Measurements from ENCODE around the gene TBC1D22B. TPM values are rescaled to one million over a fixed set of nuclear protein-coding genes. Genes with fewer than 3 reads are reported as not detected.

The TBC1D22B gene
- total RNA-seq, 1 donor from 2014 or later, result 12.5 TPM

DNA sequence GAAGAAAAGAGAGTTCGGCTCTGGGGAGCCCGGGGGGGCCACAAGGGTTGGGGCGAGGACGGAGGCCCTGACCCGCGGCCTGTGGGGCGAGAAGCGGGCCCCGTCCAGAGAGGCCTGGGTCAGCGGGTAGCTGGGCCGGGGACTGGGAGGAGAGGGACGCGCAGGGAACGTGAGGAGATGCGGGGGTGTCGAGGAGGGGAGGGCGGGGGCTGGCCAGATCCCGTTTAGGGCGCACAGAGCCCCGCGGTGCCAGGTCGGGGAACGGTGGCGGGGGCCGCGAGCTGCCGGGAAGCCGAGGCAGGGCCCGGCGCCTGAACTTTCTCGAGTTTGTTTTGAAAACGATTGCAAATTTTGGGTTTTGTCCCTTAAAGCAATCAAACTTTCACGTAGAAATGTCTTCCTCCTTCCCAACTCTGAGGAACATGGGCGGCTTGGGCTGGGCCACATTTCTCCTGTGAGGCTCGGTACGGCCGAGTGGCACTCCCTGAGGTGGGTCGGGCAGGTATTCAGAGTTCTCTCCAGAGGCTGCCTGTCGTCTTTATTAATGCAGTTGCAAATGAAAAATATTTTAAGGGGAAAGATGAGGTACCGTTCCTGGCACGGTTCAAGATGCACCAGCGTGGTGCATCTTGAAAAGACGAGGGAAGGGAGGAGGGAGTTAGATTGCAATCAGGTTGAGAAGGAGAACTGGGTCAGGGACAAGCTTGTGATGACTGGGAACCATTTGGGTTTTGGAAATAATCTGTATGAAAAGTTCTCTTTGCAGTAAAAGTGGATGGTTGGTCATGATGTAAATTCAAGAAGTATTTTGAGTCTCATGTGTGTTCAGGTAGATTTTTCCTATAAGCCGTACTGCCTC is 97.2 kb downstream of the TBC1D22B start:
- DNase-seq (ENCODE audit: low spot score), result no peak

DNA sequence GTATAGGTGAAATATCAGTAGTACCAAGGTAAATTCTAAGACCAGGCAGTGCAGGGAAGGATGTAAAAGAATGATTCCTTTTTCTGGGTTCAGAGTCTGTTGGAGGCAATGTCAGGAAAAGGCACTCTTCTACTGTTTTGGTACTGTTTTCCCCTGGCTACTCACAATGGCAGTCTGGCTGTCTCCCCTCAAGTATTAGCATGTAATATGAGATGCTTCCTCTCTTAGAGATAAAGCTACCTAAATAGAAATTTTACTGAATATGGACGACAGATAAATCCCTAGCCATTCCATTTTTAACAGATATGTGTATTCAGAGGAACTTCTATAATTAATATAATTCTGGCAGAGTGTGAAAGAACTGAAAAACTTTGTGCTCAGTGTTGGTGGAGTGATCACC is 99.7 kb downstream of the TBC1D22B start:
- no peak for DNase-seq (ENCODE audit: low spot score)

DNA sequence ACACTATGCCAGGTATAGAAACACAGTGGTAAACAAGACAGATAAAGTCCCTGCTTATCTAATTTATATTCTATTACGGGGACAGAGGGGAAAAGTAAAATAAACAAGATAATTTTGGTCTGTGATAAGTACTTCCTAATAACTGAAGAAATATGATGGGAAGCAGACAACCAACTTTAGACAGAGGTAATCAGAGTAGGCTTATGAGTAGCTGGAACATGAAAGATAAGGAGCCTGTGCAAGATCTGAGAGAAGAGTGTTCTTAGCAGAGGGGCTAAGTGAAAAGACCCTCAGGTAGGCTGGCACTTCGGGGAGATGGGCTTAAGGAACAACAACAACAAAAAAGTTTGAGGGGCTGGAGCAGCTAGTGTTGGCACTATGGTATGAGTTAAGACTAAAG is 100.3 kb downstream of the TBC1D22B start:
- no peak for DNase-seq (ENCODE audit: low spot score)

DNA sequence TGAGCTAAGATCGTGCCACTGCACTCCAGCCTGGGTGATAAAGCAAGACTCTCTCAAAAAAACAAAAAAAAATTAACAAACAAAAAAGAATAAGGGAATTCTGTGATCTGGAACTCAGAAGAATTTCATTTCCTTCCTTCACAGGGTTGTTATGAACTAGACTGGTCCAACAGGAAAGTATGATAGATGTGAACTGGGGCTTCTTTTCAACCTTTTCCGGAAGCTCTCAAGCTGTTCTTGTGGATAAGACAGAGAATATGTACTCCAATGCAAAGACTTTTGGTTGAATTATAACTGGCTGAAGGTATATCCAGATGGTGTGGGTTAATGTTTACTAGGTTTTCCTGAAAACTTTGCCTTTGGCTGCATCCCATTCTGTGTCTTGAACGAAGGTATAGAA is 101.5 kb downstream of the TBC1D22B start:
- DNase-seq (ENCODE audit: low spot score), result no peak

DNA sequence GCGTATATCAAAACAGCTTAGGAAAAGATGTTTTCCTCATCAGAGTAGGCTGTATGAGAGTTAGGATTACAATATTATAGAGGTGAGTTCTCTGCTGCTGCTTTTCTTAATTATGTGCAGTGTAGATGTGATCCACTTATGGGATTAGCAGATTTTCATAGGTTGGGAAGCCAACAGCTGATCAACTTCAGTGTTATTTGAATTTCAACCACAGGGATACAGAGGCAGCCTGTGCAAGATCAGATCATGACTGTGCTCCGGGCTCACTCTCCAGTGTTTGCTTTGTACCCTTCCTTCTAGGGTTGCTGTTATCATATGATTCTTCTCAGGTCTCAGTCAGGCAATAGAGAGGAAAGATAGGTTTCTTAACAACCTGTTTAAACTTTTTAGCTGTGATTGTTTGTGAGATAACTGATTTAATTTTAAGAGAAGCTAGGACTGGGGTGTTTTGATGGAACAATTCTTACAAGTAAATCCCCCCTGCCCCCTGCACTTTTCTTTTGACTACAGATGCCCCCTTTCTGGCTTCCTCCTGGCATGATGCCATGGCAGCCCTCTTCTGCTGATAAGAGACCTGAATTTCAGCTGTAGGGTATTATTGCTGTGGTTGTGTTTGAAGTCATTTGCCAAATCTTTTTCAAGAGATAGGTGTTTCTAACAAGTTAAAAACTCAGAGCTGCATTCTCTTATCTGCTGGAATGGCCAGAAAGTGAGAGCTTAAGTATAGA is 104.7 kb downstream of the TBC1D22B start:
- DNase-seq (ENCODE audit: low spot score), result no peak

DNA sequence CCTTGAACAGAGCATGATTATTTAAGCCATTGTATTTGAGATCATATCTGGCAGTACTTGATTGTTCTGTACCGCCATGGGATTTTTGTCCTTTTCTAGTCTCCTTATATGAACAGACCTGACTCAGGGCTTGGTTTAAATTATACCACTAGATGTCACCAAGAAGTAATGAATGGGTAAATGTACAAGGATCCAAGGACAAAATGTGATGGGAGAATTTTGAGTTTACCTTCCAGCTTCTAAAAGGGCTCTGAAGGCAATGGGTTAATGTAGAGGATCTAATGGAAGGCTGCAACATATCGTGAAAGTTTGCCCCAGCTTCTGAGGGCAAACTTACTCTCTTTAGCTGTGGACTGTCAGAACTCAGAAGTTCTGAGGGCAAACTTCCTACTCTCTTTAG is 108.2 kb downstream of the TBC1D22B start:
- no peak for DNase-seq (ENCODE audit: low spot score)

DNA sequence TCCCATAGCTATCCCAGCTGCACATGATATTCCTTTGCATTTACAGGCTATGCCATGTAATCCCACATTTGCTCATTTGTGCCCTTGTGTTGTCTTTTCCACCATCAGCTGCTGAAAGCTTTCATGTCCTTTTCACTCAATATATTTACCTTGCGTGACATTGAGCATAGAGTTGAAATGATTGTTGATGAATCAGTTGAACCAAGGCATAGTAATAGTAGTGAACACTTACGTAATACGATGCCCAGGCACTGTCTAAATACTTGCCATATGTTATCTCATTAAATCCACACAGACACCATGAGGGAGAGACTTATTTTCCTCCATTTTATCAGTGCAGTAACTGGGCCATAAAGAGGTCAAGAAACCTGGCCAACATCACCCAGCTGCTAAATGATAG is 109.3 kb downstream of the TBC1D22B start:
- DNase-seq (ENCODE audit: low spot score), result no peak

DNA sequence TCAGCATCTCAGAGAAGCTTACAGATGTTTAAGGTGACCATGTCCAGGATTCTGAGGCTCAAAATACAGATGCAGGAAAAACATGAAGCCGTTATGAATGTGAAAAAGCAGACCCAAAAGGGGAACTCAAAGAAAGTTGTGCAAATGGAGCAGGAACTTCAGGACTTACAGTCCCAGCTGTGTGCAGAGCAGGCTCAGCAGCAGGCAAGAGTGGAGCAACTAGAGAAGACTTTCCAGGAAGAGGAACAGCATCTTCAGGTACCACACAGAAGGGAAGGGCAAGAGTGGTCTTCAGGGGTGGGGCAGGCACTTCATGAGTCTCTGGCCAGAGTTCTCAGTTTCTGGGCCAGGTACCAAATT is 111.4 kb downstream of the TBC1D22B start:
- DNase-seq (ENCODE audit: low spot score), result no peak

DNA sequence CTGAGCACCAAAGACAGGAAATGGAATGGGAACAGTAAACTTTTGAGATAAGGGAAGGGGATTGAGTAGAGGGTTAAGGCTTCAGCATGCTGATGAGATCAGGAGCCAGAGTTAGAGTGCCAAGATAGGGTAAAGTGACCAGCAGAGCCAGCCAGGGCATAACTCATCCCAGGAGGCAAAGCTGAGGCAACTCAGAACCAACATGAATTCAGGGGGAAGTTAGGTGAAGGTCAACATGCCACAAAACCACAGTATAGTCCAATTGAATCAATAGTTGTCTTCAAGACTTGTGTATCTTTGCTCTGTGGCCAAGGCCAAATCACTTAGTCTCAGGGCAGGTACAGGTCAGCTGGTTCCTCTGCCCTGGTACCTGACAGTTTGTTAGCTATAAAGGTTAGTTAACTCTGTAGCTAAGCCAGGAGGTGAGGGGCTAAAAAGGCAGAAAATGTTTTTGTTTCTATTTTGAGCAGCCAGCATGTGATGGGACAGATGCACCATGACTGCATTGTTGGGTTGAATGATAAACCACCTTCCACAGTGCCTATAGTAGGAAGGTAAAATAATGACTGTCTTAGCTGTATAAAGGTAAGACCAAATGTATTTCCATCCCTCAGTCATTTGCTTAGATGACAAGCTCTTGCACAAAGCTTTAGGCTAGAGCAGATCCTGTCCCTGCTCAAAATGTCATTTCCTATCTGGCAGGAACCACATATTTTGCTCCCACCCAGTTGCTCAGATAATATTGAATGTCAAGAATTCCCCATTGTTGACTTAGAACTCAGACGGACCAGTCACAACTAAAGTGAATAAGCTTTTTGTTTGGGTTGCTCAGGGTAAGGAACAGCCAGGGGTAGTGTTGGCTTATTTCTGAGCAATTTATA is 112.0 kb downstream of the TBC1D22B start:
- no peak for DNase-seq (ENCODE audit: low spot score)

DNA sequence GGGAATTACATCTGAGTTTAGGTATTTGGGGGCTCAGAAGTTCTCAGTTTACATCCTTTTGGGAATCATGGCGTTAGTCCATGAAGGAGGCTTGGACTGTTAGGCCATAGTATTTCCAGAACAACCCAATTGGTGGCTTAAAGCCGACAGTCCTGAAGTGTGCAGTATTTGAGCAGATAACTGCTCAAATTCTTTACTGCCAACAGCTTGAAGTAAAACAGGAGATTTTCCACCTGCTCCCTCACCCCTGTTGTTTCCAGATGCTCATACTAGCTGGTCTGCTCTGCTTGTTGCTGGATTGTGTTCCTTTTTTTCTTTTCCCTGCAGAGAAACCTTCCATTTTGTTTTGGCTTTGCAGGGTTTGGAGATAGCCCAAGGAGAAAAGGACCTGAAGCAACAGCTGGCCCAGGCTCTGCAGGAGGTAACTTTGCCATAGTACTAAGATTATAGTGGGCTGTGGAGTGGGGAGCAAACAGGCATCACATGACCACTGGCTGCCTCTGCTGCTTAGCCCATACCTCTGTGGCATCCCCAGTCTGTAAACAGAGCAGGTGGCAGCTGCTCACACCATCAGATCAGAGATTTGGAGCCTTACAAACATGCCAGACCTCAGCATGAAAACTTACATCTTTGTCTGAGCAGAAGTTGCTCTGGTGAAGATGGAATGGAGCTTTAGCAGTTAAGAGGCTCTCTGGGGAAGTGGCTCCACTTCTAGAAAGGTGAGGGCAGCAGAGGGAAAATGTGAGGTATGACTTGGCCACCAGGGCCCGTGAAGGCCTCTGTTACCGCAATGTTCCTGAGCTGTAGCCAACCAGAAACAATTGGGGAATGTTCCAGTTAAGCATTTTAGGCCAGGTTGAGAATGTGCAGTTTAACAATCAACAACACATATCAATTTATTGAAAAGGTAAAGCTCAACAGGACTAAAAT is 113.8 kb downstream of the TBC1D22B start:
- no peak for DNase-seq (ENCODE audit: low spot score)

DNA sequence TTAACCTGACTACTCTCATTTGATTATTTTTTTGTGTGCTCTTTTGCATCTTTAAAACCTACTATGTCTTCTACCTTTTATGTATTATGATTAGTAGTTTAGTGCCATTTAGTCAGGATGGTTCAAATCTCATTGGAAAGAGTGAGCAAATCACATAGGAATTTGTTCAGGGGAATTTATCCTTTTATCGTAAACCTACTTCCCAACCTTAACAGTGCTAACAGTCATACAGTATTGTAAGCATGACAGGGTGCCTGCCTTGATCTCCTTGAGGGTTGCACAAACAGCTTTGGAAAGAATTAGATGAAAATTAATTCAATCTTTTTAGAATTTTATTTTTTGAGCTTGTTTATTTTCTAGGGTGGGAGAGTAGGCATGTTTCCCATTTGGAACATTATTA is 114.5 kb downstream of the TBC1D22B start:
- no peak for DNase-seq (ENCODE audit: low spot score)

DNA sequence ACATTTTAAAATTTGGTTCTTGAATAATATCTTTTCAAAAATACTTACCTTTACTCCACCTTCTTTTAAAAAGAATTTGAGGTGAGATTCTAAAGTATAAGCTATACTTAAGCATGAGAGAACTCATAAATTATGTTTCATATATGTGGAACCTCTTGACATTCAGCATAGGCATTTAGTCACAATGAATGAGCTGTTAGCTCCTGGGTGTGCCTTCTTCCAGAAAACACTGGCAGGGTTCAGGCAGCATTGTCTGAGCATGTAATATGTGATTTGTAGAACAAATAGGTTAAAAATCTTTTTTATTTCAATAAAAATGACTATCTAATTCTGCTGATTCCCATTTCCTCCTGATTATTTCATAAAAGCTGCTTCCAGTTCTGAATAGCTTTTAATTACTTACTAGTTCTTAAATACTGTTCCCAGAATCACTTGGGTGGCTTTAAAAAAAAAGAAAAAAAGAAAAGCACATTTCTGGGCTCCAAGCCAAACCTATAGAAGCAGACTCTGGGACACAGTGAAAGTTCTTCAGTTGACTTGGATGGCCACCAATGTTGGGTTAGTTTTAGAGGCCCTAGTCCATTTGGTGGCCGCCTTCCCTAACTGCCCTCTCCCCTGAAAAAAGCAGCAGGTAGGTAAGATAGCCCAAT is 116.4 kb downstream of the TBC1D22B start:
- DNase-seq (ENCODE audit: low spot score), result no peak

DNA sequence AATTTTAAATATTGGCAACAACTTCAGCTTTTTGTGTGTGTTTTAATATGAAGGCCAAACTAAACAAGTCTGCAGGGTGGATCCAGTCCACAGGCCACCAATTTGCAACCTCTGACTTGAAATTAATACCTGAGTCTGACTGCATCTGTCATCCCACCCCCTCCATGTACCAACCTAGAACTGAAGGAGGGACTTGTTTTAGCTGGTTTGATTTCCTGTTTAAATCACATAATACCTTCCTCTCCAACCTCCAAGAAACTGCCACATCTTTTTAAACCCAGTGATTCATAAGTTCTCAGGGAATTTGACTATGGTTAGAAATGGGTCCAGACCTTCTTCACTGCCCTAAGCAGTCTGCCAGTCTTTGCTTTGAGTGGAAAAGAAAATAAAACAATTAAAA is 117.8 kb downstream of the TBC1D22B start:
- DNase-seq (ENCODE audit: low spot score), result no peak

DNA sequence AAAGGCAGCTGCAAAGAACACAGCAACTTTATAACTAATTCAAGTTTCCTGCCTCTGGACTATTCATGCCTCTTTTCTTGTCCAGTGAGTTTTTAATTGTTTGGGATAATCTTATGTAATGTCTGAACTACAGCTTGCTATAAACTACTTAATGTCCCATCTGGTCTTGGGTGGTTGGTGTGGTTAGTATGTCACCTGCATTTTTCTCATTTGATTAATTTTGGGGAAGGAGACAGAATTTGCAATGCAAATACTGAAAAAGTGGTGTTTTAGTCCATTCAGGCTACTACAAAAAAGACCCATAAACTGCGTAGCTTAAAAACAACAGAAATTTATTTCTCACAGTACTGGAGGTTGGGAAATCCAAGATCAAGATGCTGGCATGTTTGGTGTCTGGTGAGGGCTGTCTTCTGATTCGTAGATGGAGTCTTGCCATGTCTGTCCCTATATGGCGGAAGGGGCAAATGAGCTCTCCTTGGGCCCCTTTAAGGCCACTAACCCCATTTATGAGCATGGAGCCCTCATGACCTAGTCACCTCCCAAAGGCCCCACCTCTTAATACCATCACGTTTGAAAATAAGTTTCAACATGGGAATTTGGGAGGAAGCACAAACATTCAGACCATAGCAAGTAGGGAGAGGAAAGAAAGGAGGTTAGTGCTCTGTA is 118.6 kb downstream of the TBC1D22B start:
- no peak for DNase-seq (ENCODE audit: low spot score)

DNA sequence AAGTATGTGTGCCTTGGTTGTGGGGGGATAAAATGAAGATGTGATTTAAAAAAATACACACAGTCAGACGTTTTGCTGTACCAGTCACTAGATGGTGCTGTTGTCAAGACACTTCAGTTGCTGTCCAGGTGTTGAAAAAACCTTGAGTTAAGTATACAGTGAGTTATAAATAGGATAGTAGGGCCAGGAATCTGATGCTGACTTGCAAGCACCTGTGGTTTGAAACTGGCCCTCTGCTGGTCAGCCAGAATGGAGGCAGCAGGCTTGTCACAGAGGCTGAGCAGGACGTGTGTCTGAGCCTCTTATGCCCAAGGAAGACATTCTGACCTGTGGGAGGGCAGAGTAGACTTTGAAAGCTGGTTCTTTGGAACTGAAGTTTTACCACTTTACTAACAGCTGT is 124.0 kb downstream of the TBC1D22B start:
- no peak for DNase-seq (ENCODE audit: low spot score)

Other genes starting within 250 kb of the TBC1D22B start
- gene PIM1, start 87.6 kb upstream of the TBC1D22B start, total RNA-seq, result 35.0 TPM
- gene TMEM217, start 372 bp downstream of the TBC1D22B start, total RNA-seq, result 1.2 TPM
- 15.2 TPM for gene RNF8, start 96.2 kb downstream of the TBC1D22B start, total RNA-seq
- gene CMTR1, start 175.4 kb downstream of the TBC1D22B start, total RNA-seq, result 44.5 TPM
- gene CCDC167, start 242.1 kb downstream of the TBC1D22B start, total RNA-seq, result 10.0 TPM